GM20431 (cell line): ENCODE results near the gene SEZ6.

Source experiments
- in situ Hi-C: fragments of 300-500 bp; cut with MseI, MboI; formaldehyde crosslinking; loops from one replicate; pipeline ENCODE4 v1.15.0; 2020; ENCODE audit warnings: low sequenced_read_pairs; ENCODE audit not compliant: unreplicated experiment

SEZ6 gene

GRCh38 chr17:29039764-29040598 lies 34.1 kb upstream of the SEZ6 start:
- in situ Hi-C loops: no loop called here

DNA sequence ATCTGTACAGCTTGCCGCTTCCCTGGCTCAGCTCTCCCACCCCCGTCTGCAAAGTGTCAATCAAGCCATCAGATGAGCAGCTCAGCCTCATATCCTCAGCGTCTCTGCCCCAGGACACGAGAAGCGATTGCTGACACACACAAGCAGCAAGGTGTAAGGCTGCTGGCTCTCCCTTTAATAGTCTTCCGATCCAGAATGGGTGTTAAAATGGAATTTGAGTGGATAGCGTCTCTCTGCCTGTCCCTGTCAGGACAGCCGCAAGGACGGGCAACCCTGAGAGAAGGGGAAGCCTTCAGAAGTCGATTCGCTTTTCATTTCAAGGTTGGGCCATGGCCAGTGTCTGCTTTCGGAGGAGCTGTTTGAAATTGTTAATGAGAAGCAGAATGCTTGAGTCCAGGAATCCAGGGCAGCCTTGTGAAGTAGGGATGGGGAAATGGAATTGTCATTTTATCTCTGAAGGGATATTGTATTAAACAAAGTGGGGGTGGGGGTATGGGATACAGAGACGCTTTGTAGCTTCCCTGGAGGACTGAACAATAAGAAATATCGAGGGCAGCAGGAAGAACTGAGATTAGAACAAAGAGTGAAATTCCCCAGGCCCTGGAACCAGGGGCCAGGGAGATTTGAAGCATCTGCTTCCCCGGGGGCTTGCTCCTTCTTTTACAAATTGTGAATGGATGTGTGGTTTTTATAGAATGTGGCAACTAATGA lies 32.4 kb upstream of the SEZ6 start:
- in situ Hi-C loops: no loop called here

- in situ Hi-C loops: no loop called here
Observed at GRCh38 chr17:29037739-29038084, 31.9 kb upstream of the SEZ6 start.

- in situ Hi-C loops: no loop called here
Observed at GRCh38 chr17:29036584-29036983, 30.8 kb upstream of the SEZ6 start.

DNA sequence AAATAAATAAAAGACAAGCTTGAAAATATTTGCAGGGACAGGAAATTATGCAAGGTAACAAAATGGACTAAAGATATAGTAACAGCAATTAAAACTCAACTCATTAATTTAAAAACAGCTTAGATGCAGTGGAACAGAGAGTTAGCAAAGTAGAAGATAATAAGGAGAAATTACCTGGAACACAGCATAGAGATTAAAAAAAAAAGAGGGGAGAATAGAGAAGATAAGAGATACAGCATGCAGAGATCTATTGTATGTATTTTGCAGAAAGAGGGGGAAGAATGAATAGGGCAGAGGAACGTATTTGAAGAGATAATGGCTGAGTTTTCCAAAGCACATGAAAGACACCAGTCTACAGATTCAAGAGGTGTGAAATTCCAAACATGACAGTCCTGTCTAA lies 28.7 kb upstream of the SEZ6 start:
- in situ Hi-C loops: no loop called here

DNA sequence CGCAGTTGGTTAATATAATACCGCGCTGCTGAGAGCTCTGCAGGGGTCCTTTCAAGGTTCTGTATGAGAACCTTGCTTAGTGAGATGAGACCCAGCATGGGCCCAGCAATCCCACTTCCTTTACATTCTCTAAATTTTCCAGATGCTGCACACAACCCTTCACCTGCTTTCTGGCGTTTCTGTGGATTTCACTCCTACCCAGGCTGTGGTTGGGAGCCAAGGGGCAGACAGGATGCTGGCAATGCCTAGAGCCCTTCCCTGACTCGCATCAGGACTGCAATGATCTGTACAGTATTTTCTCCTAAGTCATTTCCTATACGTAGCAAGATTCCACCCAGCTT lies 27.0 kb upstream of the SEZ6 start:
- in situ Hi-C loops: no loop called here

DNA sequence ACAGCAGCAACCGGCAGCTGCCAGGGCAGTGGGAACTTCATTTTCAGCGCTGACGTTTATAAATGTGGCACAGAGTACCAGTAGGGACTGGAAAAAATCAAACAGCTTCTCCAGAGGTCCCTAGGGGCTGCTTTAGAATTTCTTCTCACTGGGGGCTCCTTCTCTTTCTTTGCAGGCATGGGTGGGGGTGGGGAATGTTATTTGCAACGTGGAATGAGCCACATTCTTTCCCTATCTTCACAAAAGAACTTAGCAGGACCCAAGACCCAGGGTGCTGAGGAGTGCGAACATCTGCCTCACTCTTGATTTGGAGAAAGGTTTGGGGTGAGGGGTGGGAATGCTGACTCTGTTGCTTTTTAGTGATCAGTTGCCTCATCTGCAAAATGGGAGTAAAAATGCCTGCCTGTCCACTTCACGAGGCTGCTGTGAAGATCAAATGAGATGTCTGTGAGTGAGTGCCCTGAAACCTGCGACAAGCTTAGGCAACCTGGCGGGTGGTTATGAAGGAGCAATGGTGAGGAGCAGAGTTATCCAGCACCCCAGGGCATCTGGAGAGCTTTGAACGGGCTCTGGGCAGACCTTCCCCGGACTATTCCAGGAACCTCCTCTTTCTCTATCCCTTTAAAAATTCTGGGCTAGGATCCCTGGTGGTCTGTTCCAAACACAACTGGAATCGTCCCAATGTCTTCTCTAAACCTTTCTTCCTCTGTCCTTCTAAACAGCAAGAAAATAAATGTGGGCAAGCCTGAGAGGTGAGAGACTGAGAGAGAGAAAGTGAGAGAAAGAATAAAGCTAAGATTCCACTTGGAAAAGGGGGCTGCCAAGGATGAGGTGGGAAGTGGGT lies 26.4 kb upstream of the SEZ6 start:
- in situ Hi-C loops: no loop called here

- in situ Hi-C loops: no loop called here
Observed at GRCh38 chr17:29031488-29031887, 25.7 kb upstream of the SEZ6 start.

DNA sequence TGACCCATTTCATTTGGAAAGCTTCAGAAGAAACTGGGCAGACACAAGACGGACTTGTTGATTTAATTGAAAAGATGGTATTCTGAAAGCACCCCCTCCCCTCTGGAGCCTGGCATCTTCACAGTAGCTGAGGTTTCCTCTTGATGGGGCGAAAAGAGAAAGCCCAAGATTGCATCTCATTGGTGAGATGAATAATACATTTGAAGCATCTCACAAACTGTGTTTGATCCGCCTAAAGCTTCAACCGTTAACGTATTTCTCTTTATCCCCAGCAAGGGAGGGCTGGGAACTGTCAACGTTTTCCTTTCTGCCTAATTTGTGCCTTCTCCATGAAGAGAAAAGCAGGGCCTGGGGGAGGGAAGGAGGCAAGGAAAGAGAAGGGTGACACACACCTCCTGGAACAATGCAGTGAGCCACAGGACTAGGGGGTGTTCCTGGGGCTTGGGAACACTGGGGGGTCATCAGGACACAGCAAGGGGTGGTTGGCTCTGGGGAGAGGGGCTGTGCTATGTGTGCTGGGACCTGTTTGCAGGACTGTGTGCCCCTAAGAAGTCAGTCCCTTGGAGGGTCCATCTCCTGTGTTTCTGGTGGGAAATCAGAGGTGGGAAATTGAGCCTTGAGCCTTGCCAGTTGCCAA lies 18.6 kb upstream of the SEZ6 start:
- in situ Hi-C loops: no loop called here

DNA sequence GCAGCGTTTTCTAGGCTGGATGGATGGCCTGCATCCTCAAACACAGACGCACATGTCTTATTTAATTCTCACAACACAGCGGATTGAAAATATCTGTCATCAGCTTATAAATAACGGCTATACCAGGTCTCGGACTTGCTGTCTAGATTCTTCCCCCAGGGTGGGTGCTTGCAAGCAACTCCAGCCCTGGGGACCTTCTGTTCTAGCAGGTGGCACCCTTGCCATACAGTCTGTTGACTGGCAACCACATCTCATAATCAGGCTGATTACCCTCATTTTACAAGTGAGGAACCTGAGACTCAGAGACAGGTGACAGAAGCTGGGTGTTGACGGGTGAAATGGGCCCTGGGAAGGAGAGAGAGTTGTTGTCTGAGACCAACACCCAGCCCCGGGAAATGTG lies 16.2 kb upstream of the SEZ6 start:
- in situ Hi-C loops: no loop called here

DNA sequence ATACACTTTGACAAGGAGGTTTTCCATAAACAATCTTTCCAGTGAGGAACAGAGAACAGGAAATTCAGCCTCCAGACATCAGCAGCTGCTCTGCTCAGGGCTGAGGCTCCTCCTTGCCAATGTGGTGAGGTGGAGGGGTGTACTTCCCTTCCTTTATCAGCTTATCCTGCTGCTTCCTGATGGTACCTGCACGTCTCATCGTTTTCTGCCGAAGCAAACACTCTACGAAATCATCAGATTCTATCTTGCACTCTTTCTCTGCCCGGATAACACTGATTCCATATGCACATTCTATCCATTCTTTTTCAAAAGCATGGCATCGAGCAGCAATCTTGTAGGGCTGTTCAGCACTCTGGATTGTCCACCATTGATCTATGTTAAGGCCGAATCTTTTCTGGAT lies 15.4 kb upstream of the SEZ6 start:
- in situ Hi-C loops: no loop called here

- in situ Hi-C loops: no loop called here
Observed at GRCh38 chr17:29020576-29020975, 14.7 kb upstream of the SEZ6 start.

- in situ Hi-C loops: no loop called here
Observed at GRCh38 chr17:29019475-29020181, 13.8 kb upstream of the SEZ6 start.

- in situ Hi-C loops: no loop called here
Observed at GRCh38 chr17:29018788-29019474, 13.1 kb upstream of the SEZ6 start.

DNA sequence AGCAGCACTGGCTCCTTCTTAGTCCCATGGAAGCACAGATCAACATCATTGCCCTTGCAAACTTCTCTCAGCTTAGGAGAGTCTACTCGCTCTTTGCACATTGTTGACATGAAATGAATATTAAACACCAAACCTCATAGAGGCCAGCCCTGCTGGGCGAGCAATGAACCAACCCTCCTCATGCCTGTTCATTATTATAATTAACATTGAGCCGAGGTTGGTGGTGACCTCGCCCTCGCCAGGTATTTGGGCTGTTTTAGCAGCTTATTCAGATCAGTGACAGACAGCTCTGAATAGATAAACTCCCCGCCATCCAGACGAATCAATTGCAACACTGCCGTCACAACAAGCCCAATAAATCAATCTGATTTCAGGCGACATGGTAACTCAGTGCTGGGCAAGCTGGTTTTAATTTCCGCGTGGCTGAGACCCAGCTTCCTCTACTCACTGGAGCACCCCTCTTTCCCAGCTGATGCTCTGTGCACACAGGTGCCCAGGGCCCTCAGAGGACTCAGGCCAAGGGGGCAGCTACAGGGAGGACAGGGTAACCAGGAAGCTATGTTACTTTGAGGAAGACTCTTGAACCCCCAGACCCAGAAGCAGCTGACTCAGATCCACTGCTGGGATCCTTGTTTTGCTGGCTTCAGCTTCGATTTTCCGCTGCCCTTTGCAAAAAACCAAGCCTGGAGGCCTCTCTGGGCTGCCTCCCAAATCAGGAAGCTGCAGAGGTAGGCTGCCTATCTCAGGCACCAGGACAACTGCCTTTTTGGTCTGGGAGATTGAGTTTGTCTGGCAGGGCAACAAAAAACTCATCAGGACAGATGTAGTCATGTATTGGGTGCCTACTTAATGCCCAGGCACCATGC lies 10.7 kb upstream of the SEZ6 start:
- in situ Hi-C loops: no loop called here

DNA sequence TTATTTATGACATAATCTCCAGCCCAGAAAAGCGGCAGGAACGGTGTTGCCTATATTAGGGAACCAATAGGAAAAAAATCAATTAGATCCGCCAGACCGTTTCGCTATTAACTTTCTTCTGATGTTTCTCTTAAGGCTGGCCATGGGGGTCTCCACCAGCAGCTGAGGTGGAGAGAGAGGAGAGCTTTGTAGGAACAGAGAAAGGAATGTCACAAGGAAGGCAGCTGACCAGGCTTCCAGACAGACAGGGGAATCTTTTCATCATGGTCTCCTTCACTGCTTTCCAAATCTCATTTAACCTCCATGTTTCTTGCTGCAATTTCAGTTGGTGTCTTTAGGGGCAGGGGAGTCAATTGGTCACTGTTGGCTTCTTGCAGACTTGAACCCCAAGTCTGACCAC lies 8.9 kb upstream of the SEZ6 start:
- in situ Hi-C loops: no loop called here

GRCh38 chr17:29012535-29012934 lies 6.7 kb upstream of the SEZ6 start:
- in situ Hi-C loops: no loop called here

DNA sequence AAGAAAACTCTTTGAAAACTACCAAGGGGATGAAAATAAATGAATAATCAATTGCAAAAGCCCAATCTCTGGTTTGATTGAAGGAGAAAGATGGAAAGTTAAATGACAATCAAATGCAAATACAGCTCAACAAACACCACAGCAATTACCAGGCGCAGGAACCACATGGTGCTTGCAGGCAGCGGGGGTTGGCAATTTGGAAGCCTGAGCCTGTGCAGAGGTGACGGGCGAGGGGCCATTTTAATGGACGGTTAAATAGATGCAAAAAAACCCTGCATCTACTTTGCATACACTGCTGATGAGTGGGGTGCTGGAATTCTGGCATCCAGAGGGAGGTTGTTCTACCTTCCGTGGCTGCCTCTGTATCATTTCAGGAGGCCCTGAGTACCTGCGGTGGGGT lies 4.8 kb upstream of the SEZ6 start:
- in situ Hi-C loops: no loop called here
